Hepatocyte (in vitro differentiated cells): ENCODE measurements around the gene COPE. TPM values are rescaled to one million over a fixed set of nuclear protein-coding genes. Genes with fewer than 3 reads are reported as not detected.

Experiments
- DNase-seq: peaks from one replicate; pipeline ENCODE4 v3.0.0-alpha.2; 2016; ENCODE audit warnings: low spot score
- H2AFZ ChIP-seq: fragments of 200-600 bp; sonication (generic); 2 replicates; pipeline ENCODE4 v1.6.0; 2016; ENCODE audit warnings: antibody characterized with exemption, mild to moderate bottlenecking
- H3K27ac ChIP-seq: fragments of 200-600 bp; sonication (generic); 2 replicates; pipeline ENCODE4 v1.5.1; 2016; ENCODE audit warnings: mild to moderate bottlenecking
- H3K27me3 ChIP-seq: fragments of 200-600 bp; sonication (generic); 2 replicates; pipeline ENCODE4 v1.6.1; 2016
- H3K36me3 ChIP-seq: fragments of 200-600 bp; sonication (generic); replicated peaks from 2 replicates; pipeline ENCODE4 v1.5.1; 2016; ENCODE audit warnings: low read depth; ENCODE audit not compliant: insufficient read depth
- H3K4me1 ChIP-seq: fragments of 200-600 bp; sonication (generic); 2 replicates; pipeline ENCODE4 v1.5.1; 2016; ENCODE audit warnings: mild to moderate bottlenecking, moderate library complexity; ENCODE audit not compliant: insufficient read depth
- H3K4me2 ChIP-seq: fragments of 200-600 bp; sonication (generic); 2 replicates; pipeline ENCODE4 v1.6.0; 2016
- H3K4me3 ChIP-seq: fragments of 200-600 bp; sonication (generic); 2 replicates; pipeline ENCODE4 v1.5.1; 2016; ENCODE audit warnings: mild to moderate bottlenecking
- H3K79me2 ChIP-seq: fragments of 200-600 bp; sonication (generic); 2 replicates; pipeline ENCODE4 v1.6.0; 2017; ENCODE audit warnings: mild to moderate bottlenecking
- H3K9me2 ChIP-seq: fragments of 200-600 bp; sonication (generic); replicated peaks from 2 replicates; pipeline ENCODE4 v1.6.0; 2017; ENCODE audit warnings: mild to moderate bottlenecking; ENCODE audit not compliant: insufficient read depth
- H3K9me3 ChIP-seq: fragments of 200-600 bp; sonication (generic); 2 replicates; pipeline ENCODE4 v1.5.1; 2016; ENCODE audit warnings: low read depth, mild to moderate bottlenecking
- H4K20me1 ChIP-seq: fragments of 200-600 bp; sonication (generic); 2 replicates; pipeline ENCODE4 v1.6.0; 2016; ENCODE audit warnings: mild to moderate bottlenecking; ENCODE audit not compliant: insufficient read depth, poor library complexity, severe bottlenecking
- CTCF ChIP-seq: fragments of 200-600 bp; sonication (generic); IDR thresholded peaks from 2 replicates; pipeline ENCODE4 v1.5.1; 2016; ENCODE audit warnings: antibody characterized with exemption, mild to moderate bottlenecking; ENCODE audit not compliant: poor library complexity
- EZH2 ChIP-seq: fragments of 200-600 bp; sonication (generic); IDR thresholded peaks from 2 replicates; pipeline ENCODE4 v1.6.1; 2016; ENCODE audit warnings: antibody characterized with exemption, mild to moderate bottlenecking, borderline replicate concordance
- EZH2phosphoT487 ChIP-seq: fragments of 200-600 bp; sonication (generic); IDR thresholded peaks from one replicate; pipeline ENCODE4 v1.6.1; 2018; ENCODE audit warnings: antibody characterized with exemption, mild to moderate bottlenecking, low read depth, moderate library complexity; ENCODE audit not compliant: unreplicated experiment, severe bottlenecking
- WGBS: methylation state at CpG from one replicate; pipeline ENCODE4 v1.1.6; 2016; ENCODE audit warnings: low lambda C conversion rate; ENCODE audit errors: missing lambda C conversion rate; 5-methylcytosine and 5-hydroxymethylcytosine counted together
- polyA plus RNA-seq: library from polyadenylated mRNA; unstranded; fragments of >200 nt; fragmentation: Nextera tagmentation; extraction: Ambion mirVana; gene quantifications from 2 replicates; pipeline ENCODE4 v1.2.1, GENCODE V29; 2016
- total RNA-seq: library from RNA; depleted of rRNA; stranded (reverse); fragments of >200 nt; gene quantifications from 2 replicates; pipeline ENCODE4 v1.2.3, GENCODE V29; 2014

The COPE gene
- total and polyA plus RNA-seq, 2 experiments from 2014 or later, result 228 to 397 TPM

GRCh38 chr19:18871543-18871942 lies 47.6 kb downstream of the COPE start:
- Histone ChIP-seq H3K4me1 (no peaks in the 10 kb centered on the region), H3K27me3 (no peaks in the 10 kb centered on the region), H3K36me3 (no peaks in the 10 kb centered on the region), H3K9me2 (no peaks in the 10 kb centered on the region), H3K4me3 (no peak overlapping the region), H4K20me1 (peaks cover 5% of the 10 kb centered on the region), H3K27ac (no peak overlapping the region), H2AFZ (no peak overlapping the region), H3K79me2 (no peaks in the 10 kb centered on the region), H3K4me2 (no peak overlapping the region), H3K9me3 (no peaks in the 10 kb centered on the region)
- whole genome bisulfite sequencing, result 55% methylated on average over 7 of the region's 7 CpGs
- TF ChIP-seq EZH2, result no peak
- no peak for TF ChIP-seq CTCF
- no peak for TF ChIP-seq EZH2phosphoT487
- DNase-seq, result no peak

GRCh38 chr19:18870531-18871172 lies 48.5 kb downstream of the COPE start:
- peaks cover 5% of the 10 kb centered on the region for H4K20me1 ChIP-seq
- 82% methylated on average over 5 of the region's 25 CpGs for WGBS
- no peak overlapping the region for H3K4me2 ChIP-seq
- no peaks in the 10 kb centered on the region for H3K9me3 ChIP-seq
- no peak overlapping the region for H3K4me3 ChIP-seq
- H3K36me3 ChIP-seq, result no peaks in the 10 kb centered on the region
- H3K4me1 ChIP-seq, result no peaks in the 10 kb centered on the region
- no peak overlapping the region for H2AFZ ChIP-seq
- H3K79me2 ChIP-seq, result no peaks in the 10 kb centered on the region
- H3K27ac ChIP-seq, result no peak overlapping the region
- no peaks in the 10 kb centered on the region for H3K9me2 ChIP-seq
- no peak for TF ChIP-seq CTCF
- TF ChIP-seq EZH2phosphoT487, result no peak
- TF ChIP-seq EZH2, result no peak
- no peak for DNase-seq
- no peaks in the 10 kb centered on the region for H3K27me3 ChIP-seq

DNA sequence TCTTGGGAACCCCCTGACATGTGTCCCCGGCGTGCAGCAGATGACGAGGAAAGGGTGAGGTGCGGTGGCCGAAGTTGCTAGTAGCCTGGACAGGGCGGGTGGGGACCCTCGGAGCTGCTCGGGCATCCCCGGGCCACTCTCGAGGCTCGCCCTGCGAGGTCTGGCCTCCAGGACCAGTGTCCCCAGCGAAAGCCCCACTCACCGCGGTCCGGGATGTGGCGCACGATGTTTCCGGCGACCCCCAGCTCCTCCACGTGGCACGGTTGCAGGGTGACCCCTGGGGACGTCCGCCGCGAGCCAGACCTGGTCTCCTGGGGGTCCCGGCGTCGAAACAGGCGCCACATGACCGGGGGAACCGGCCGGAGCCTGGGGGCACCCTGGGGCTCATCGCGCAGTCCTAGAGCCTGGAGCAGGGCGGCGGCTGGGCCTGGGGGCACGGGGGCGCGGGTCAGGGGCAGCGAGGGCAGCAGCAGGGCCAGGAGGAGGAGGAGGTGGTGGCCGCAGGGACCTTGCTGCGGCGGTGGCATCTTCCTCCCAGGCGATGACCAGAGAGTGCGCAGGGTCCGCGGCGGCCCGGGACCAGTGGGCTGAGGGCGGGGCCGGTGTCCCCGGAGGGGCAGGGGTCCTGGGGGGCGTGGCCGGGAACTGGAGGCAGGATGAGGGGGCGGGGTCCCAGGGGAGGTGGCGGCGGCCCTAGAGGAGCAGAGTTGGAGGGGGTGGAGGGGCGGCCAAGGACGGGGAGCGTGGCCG lies 49.2 kb downstream of the COPE start:
- no peak for DNase-seq
- Histone ChIP-seq H3K79me2 (no peaks in the 10 kb centered on the region), H3K27me3 (no peaks in the 10 kb centered on the region), H3K9me3 (no peaks in the 10 kb centered on the region), H4K20me1 (peaks cover 5% of the 10 kb centered on the region), H3K4me1 (no peaks in the 10 kb centered on the region), H3K9me2 (no peaks in the 10 kb centered on the region), H3K36me3 (no peaks in the 10 kb centered on the region), H3K4me2 (no peak overlapping the region), H3K4me3 (no peak overlapping the region), H2AFZ (no peak overlapping the region), H3K27ac (no peak overlapping the region)
- no peak for TF ChIP-seq EZH2phosphoT487
- no peak for TF ChIP-seq EZH2
- no peak for TF ChIP-seq CTCF
- WGBS, result 93% methylated on average over 24 of the region's 62 CpGs
